A204.1 (cell line): Measurements from ENCODE around the gene ZCCHC3.

Experiments used
- FAIRE-seq: peaks from 2 replicates; lab custom pipeline; 2012; peaks lifted over from hg19 to GRCh38; lab: Jason Lieb, UNC

Gene ZCCHC3

GRCh38 chr20:286508-286907 is 10.9 kb upstream of the ZCCHC3 start:
- FAIRE-seq, result no peak

GRCh38 chr20:288956-289692 is 8.2 kb upstream of the ZCCHC3 start:
- FAIRE-seq, result no peak

- no peak for FAIRE-seq
Measured at GRCh38 chr20:289693-290083, 7.7 kb upstream of the ZCCHC3 start.

GRCh38 chr20:290084-290831 is 7.1 kb upstream of the ZCCHC3 start, which contains the start of gene C20orf96:
Gene C20orf96 (minus strand): TSS chr20:290750. CDS start chr20:290610, 140 bp downstream.
- FAIRE-seq, result peak; percentile 89

- no peak for FAIRE-seq
Measured at GRCh38 chr20:294602-295001, 2.8 kb upstream of the ZCCHC3 start.

GRCh38 chr20:295804-296203 is 1.6 kb upstream of the ZCCHC3 start:
- no peak for FAIRE-seq

GRCh38 chr20:297925-298775 is 780 bp downstream of the ZCCHC3 start:
- no peak for FAIRE-seq

GRCh38 chr20:298776-299391 is 1.5 kb downstream of the ZCCHC3 start:
- no peak for FAIRE-seq

- no peak for FAIRE-seq
Measured at GRCh38 chr20:300345-300990, 3.1 kb downstream of the ZCCHC3 start.

GRCh38 chr20:301886-302848 is 4.8 kb downstream of the ZCCHC3 start:
- no peak for FAIRE-seq

- no peak for FAIRE-seq
Measured at GRCh38 chr20:305745-306144, 8.4 kb downstream of the ZCCHC3 start.

GRCh38 chr20:308427-309038 is 11.2 kb downstream of the ZCCHC3 start:
- FAIRE-seq, result no peak

- no peak for FAIRE-seq
Measured at GRCh38 chr20:309306-309840, 12.0 kb downstream of the ZCCHC3 start.

- peak; percentile 100 for FAIRE-seq
Measured at GRCh38 chr20:309841-310644, 12.7 kb downstream of the ZCCHC3 start.

- no peak for FAIRE-seq
Measured at GRCh38 chr20:310645-311044, 13.3 kb downstream of the ZCCHC3 start.

GRCh38 chr20:311609-312008 is 14.2 kb downstream of the ZCCHC3 start:
- FAIRE-seq, result no peak

- FAIRE-seq, result no peak
Measured at GRCh38 chr20:312067-312466, 14.7 kb downstream of the ZCCHC3 start.

GRCh38 chr20:312866-313265 is 15.5 kb downstream of the ZCCHC3 start:
- FAIRE-seq, result no peak

- no peak for FAIRE-seq
Measured at GRCh38 chr20:313402-313801, 16.0 kb downstream of the ZCCHC3 start.
